ENCODE results near the gene RBMS2.

GRCh38 chr12:56622535-56622934 is 100.9 kb downstream of the RBMS2 start:
- no peak for TF ChIP-seq POLR2AphosphoS5 (IDR thresholded peaks at IDR 0.05; ENCODE audit: borderline replicate concordance, low read depth, low read length)
- no peak for TF ChIP-seq FOXP2 (optimal IDR thresholded peaks at IDR 0.05; ENCODE audit: control extremely low read depth, extremely low read length, insufficient read depth)
- TF ChIP-seq EZH2 (IDR thresholded peaks at IDR 0.05): no peak
